ENCODE results near the gene CRISP3. TPM values are rescaled to one million over a fixed set of nuclear protein-coding genes. Genes with fewer than 3 reads are reported as not detected.

CRISP3 gene, protein sequence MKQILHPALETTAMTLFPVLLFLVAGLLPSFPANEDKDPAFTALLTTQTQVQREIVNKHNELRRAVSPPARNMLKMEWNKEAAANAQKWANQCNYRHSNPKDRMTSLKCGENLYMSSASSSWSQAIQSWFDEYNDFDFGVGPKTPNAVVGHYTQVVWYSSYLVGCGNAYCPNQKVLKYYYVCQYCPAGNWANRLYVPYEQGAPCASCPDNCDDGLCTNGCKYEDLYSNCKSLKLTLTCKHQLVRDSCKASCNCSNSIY
- total RNA-seq: not detected

DNA sequence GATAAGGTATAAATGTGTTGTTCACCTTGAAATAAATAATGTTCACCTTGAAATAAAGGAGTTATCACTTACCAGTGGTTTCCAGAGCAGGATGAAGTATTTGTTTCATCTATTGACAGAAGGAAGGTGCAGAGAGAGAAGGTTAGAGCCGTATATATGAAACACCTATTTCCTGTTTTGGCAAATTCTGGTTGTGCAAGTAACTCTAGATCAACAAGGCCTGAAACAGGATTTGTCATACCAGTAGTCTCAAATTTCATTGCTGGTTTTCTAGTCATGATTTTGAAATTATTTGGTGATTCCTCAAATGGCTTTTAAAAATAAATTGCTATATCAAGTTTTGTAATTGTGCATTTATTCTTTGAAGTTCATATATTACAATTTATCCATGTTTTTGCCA, at the start of gene CRISP3:
Gene CRISP3, minus strand, starts transcription at position 130 of the 400 bp plus-strand sequence. Its CDS starts 21 bp downstream, at position 109.
- no peaks in the 10 kb centered on the region for H3K4me1 Mint-ChIP-seq
- no peak for ATAC-seq
- H3K36me3 Mint-ChIP-seq: no peaks in the 10 kb centered on the region
- DNase-seq: no peak
- H3K27me3 Mint-ChIP-seq: no peaks in the 10 kb centered on the region
- H3K27ac Mint-ChIP-seq: no peak within 1 kb of the TSS
- no peaks in the 10 kb centered on the region for H3K9me3 Mint-ChIP-seq (ENCODE audit: low read depth)
- H3K4me3 Mint-ChIP-seq: no peak within 1 kb of the TSS
- CTCF ChIA-PET: no interaction called here

DNA sequence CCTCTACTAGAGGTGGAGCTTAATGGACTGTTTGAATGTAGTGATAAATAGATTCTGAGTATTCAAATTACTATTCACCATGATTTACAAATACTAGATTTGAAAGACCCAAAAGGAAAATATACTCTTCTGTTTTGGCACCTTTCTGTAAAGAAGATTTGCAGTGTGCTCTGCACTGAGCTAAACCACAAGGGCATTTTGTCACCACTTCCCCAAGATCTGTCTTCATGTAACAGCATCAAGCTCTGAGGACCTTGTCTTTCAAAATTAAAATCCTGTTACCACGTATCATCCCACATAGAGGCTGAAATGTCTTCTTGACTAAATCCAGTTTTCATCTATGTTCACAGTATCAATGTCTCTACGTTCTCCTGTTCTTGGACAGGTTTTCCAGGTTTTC, 46.2 kb upstream of the CRISP3 start:
- no peak overlapping the region for H3K4me3 Mint-ChIP-seq
- H3K36me3 Mint-ChIP-seq: no peaks in the 10 kb centered on the region
- ATAC-seq: no peak
- CTCF ChIA-PET: no interaction called here
- H3K9me3 Mint-ChIP-seq (ENCODE audit: low read depth): peaks cover 5% of the 10 kb centered on the region
- no peak overlapping the region for H3K27ac Mint-ChIP-seq
- no peaks in the 10 kb centered on the region for H3K27me3 Mint-ChIP-seq
- no peak for DNase-seq
- H3K4me1 Mint-ChIP-seq: no peaks in the 10 kb centered on the region

DNA sequence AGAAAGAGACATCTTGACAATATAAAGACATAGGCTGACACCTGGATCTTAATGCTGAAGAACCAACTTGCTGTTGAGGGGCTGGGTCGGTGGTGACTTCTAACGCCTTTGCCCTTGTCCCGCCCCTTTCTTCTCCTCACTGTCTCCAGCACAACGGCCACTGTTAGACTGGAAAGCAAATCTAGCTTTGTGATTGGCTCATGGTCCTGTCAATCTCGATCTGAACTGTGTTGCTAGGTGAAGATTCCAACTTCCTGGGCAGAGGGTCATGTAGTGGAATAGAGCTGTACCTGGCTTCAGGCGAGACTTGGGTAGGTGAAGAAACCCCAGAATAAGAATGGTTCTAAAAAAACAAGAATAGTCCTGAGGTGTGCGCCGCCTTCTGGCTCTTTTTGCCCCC, 43.0 kb upstream of the CRISP3 start, which contains the start of gene PGK2:
Gene PGK2, minus strand, starts transcription at position 110 of the 400 bp plus-strand sequence. Its CDS starts 98 bp downstream, at position 12.
- H3K27ac Mint-ChIP-seq: no peak within 1 kb of the TSS
- DNase-seq: no peak
- CTCF ChIA-PET: no interaction called here

DNA sequence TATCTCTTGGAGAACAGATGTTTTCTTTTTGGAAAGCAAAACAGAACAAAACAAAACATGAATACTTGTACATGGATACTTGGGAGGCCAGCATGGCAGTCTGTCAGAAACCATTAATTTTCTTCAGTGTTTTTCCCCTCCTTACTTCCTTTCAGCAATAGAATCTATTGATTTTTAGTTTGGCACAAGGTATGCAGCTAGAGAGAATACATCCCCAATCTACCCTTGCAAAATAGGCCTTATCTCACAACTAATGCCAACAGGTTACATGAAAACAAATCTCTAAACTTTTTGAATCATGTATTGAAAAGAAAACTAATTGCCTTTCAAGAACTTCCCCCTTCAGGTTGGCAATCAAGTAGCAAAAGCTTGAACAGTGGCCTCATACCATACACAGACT, 40.1 kb upstream of the CRISP3 start:
- CTCF ChIA-PET: no interaction called here
- no peak for DNase-seq
- Mint-ChIP-seq H3K36me3 (no peaks in the 10 kb centered on the region), H3K4me3 (no peak overlapping the region), H3K4me1 (no peaks in the 10 kb centered on the region), H3K9me3 (ENCODE audit: low read depth) (peaks cover 5% of the 10 kb centered on the region), H3K27me3 (no peaks in the 10 kb centered on the region), H3K27ac (no peak overlapping the region)
- ATAC-seq: no peak

More for the DNA sequence above, 43.0 kb upstream of the CRISP3 start, which contains the start of gene PGK2:
- no peaks in the 10 kb centered on the region for H3K27me3 Mint-ChIP-seq
- H3K4me1 Mint-ChIP-seq: no peaks in the 10 kb centered on the region
- ATAC-seq: no peak
- H3K9me3 Mint-ChIP-seq (ENCODE audit: low read depth): peaks cover 5% of the 10 kb centered on the region
- H3K4me3 Mint-ChIP-seq: no peak within 1 kb of the TSS
- no peaks in the 10 kb centered on the region for H3K36me3 Mint-ChIP-seq

DNA sequence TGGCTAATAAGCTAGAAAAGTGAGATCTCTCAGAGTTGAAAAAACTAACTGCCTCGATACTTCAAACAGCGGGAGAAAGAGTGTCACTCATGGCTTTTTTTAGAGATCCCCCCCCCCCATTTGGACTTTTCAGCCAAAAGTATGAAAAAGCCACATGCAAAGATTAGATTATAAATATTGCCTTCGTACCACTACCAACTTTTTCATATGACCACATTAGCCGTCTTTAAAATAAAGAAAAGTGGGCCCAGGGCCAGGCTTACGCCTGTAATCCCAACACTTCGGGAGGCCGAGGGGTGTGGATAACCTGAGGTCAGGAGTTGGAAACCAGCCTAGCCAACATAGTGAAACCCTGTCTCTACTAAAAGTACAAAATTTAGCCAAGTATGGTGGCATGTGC, 38.5 kb upstream of the CRISP3 start:
- H3K4me1 Mint-ChIP-seq: no peaks in the 10 kb centered on the region
- H3K4me3 Mint-ChIP-seq: no peak overlapping the region
- no peaks in the 10 kb centered on the region for H3K36me3 Mint-ChIP-seq
- ATAC-seq: no peak
- no peak for DNase-seq
- CTCF ChIA-PET: no interaction called here
- H3K27ac Mint-ChIP-seq: no peak overlapping the region
- no peaks in the 10 kb centered on the region for H3K27me3 Mint-ChIP-seq
- H3K9me3 Mint-ChIP-seq (ENCODE audit: low read depth): peaks cover 5% of the 10 kb centered on the region

DNA sequence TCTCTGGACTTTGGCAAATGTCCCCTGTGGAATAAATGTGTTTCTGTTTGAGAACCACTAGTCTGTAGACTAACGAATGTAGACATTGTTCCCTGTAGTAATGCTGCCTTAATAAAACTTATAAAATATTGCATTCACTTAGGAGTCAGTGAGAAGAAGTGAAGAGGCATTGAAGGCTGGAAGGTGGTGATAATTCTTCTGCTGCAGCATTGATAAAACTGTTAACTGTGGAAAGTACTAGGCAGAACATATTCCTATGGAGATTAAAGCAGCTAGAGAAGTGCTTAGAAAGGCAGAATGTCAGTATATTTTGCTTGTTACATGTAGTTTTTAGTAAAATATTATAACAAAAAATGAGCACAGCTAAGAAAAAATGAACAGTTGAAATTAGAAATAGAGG, 38.1 kb upstream of the CRISP3 start:
- CTCF ChIA-PET: no interaction called here
- H3K27me3 Mint-ChIP-seq: no peaks in the 10 kb centered on the region
- ATAC-seq (no peak), DNase-seq (no peak)
- H3K36me3 Mint-ChIP-seq: no peaks in the 10 kb centered on the region
- H3K4me3 Mint-ChIP-seq: no peak overlapping the region
- no peaks in the 10 kb centered on the region for H3K4me1 Mint-ChIP-seq
- peaks cover 5% of the 10 kb centered on the region for H3K9me3 Mint-ChIP-seq (ENCODE audit: low read depth)
- no peak overlapping the region for H3K27ac Mint-ChIP-seq

GRCh38 chr6:49776444-49776843, 32.3 kb upstream of the CRISP3 start:
- Mint-ChIP-seq H3K4me3 (no peak overlapping the region), H3K36me3 (no peaks in the 10 kb centered on the region), H3K27ac (no peak overlapping the region), H3K4me1 (no peaks in the 10 kb centered on the region), H3K27me3 (no peaks in the 10 kb centered on the region), H3K9me3 (ENCODE audit: low read depth) (peaks cover 2% of the 10 kb centered on the region)
- CTCF ChIA-PET: no interaction called here
- ATAC-seq (no peak), DNase-seq (no peak)

- peaks cover 2% of the 10 kb centered on the region for H3K9me3 Mint-ChIP-seq (ENCODE audit: low read depth)
- H3K27ac Mint-ChIP-seq: no peak overlapping the region
- H3K36me3 Mint-ChIP-seq: no peaks in the 10 kb centered on the region
- no peaks in the 10 kb centered on the region for H3K27me3 Mint-ChIP-seq
- no peak overlapping the region for H3K4me3 Mint-ChIP-seq
- ATAC-seq (no peak), DNase-seq (no peak)
- CTCF ChIA-PET: no interaction called here
- H3K4me1 Mint-ChIP-seq: no peaks in the 10 kb centered on the region
Observed at GRCh38 chr6:49775043-49775442, 30.9 kb upstream of the CRISP3 start.

DNA sequence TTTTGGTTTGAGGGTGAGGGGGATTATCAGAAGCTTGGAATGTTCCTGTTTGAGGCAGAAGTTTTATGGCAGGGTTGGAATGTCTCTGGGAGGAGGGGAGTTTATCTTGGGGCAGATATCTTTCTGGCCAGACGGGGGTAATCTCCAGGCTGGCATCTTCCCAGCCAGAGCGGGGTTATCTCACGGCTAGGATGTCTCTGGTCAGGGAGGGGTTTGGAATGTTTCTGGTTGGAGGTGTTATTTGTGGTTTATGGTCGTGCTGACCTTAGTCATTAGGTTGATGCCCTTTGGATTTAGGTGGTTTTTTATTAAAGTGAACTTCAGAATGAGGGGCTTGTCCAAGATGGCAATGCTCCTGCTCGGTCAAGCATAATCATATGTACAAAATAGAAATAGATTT, 28.1 kb upstream of the CRISP3 start:
- DNase-seq: no peak
- peaks cover 2% of the 10 kb centered on the region for H3K9me3 Mint-ChIP-seq (ENCODE audit: low read depth)
- no peak for ATAC-seq
- H3K4me3 Mint-ChIP-seq: no peak overlapping the region
- no peaks in the 10 kb centered on the region for H3K4me1 Mint-ChIP-seq
- no peaks in the 10 kb centered on the region for H3K36me3 Mint-ChIP-seq
- no peak overlapping the region for H3K27ac Mint-ChIP-seq
- no peaks in the 10 kb centered on the region for H3K27me3 Mint-ChIP-seq
- CTCF ChIA-PET: no interaction called here

DNA sequence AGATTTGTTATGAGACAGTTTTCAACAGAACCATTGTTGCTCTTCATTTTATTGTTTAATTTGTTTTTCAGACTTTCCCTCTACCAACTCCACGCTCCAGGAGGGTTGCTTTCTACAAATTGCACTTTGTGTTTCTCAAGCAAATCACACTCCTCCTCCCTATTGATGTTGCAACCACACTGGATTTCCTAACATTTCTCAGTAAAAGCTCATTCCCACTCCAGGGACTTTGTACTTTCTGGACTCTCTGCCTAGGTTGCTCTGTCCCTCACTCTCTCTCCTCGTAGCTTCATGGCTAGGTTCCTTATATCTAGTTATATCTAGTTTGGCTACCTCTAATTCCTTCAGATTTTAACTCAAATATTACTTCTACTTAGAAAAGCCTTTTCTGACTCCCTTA, 22.6 kb upstream of the CRISP3 start:
- DNase-seq: no peak
- no peak for ATAC-seq
- no peaks in the 10 kb centered on the region for H3K27me3 Mint-ChIP-seq
- no peaks in the 10 kb centered on the region for H3K9me3 Mint-ChIP-seq (ENCODE audit: low read depth)
- no peaks in the 10 kb centered on the region for H3K4me1 Mint-ChIP-seq
- H3K36me3 Mint-ChIP-seq: no peaks in the 10 kb centered on the region
- H3K4me3 Mint-ChIP-seq: no peak overlapping the region
- CTCF ChIA-PET: no interaction called here
- H3K27ac Mint-ChIP-seq: no peak overlapping the region

DNA sequence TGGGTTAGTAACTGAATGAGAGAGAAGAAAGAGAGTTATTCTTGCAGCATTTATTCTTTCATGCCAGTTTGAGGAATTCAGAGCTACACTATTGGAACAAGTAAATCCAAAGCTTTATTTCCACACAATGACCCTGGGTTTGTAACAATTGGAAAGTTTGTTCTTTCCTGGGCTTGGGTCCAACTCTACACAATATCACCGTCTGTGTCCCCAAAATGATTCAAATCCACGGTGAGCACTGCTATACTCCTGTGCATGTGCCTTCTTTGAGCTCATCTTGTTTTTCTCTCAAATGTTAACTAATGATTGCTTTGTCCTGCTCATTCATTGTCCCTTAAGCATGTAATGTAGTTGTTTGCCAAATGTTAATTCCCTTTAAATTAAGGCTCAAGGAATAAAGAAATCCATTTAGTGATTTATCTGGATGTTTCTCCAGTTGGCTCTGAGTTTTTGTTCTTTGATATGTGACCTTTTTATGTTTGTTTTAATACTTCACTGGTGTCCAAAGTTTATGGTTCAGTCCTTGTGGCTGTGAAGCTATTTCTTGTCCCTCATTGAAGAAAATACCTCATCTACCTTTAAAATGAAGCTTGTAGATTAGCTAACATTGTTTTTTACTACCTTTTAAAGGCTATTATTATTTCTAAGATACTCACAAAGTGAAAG, 20.5 kb upstream of the CRISP3 start:
- no peaks in the 10 kb centered on the region for H3K27me3 Mint-ChIP-seq
- ATAC-seq: no peak
- H3K4me1 Mint-ChIP-seq: no peaks in the 10 kb centered on the region
- H3K9me3 Mint-ChIP-seq (ENCODE audit: low read depth): no peaks in the 10 kb centered on the region
- DNase-seq: no peak
- H3K36me3 Mint-ChIP-seq: no peaks in the 10 kb centered on the region
- CTCF ChIA-PET: interaction anchor here (1.2 kb wide), 1 partner anchor 11 kb away, joined by 3 read pairs; no protein-coding TSS in a partner anchor
- no peak overlapping the region for H3K4me3 Mint-ChIP-seq
- no peak overlapping the region for H3K27ac Mint-ChIP-seq

GRCh38 chr6:49743429-49743828, 759 bp downstream of the CRISP3 start:
- no peak for ATAC-seq

DNA sequence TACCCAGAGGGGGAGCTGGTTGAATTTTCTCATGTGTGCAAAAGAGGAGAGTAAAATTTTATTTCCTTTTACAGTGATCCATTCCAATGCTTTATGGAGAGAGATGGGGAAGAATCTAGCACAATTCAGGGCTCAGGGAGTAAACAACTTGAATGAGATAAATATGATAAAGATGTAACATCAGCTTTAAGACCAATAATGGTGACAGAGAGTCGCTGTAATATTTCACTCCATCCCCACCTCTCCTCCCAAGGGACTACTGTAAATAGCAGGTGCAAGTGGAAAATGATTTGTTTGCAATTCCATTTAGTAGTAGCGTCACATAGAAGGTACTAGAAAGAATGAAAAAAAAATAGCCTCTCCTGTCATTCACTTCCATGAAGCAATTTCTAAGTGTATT, 4.8 kb downstream of the CRISP3 start:
- CTCF ChIA-PET: no interaction called here
- ATAC-seq: no peak
- H3K36me3 Mint-ChIP-seq: no peaks in the 10 kb centered on the region
- no peak for DNase-seq
- no peak overlapping the region for H3K4me3 Mint-ChIP-seq
- H3K27ac Mint-ChIP-seq: no peak overlapping the region
- H3K4me1 Mint-ChIP-seq: no peaks in the 10 kb centered on the region
- H3K27me3 Mint-ChIP-seq: no peaks in the 10 kb centered on the region
- no peaks in the 10 kb centered on the region for H3K9me3 Mint-ChIP-seq (ENCODE audit: low read depth)

More at GRCh38 chr6:49743429-49743828, 759 bp downstream of the CRISP3 start:
- H3K27ac Mint-ChIP-seq: no peak overlapping the region
- H3K4me3 Mint-ChIP-seq: no peak overlapping the region
- no peak for DNase-seq
- no peaks in the 10 kb centered on the region for H3K27me3 Mint-ChIP-seq
- H3K9me3 Mint-ChIP-seq (ENCODE audit: low read depth): no peaks in the 10 kb centered on the region
- no peaks in the 10 kb centered on the region for H3K4me1 Mint-ChIP-seq
- H3K36me3 Mint-ChIP-seq: no peaks in the 10 kb centered on the region
- CTCF ChIA-PET: no interaction called here

GRCh38 chr6:49736017-49736508, 8.1 kb downstream of the CRISP3 start:
- ATAC-seq (no peak), DNase-seq (no peak)
- H3K4me1 Mint-ChIP-seq: no peaks in the 10 kb centered on the region
- H3K9me3 Mint-ChIP-seq (ENCODE audit: low read depth): no peaks in the 10 kb centered on the region
- no peaks in the 10 kb centered on the region for H3K27me3 Mint-ChIP-seq
- CTCF ChIA-PET: no interaction called here
- no peaks in the 10 kb centered on the region for H3K36me3 Mint-ChIP-seq
- no peak overlapping the region for H3K27ac Mint-ChIP-seq
- H3K4me3 Mint-ChIP-seq: no peak overlapping the region

Data from activated CD8-positive, alpha-beta memory T cell treated with anti-CD3 and anti-CD28 coated beads, Interleukin-2, amount 10 ng/mL, durations not matched to agents 7 days and 5 days (primary cell).